ENCODE results near the gene FAF1.

FAF1 gene

GRCh38 chr1:50418600-50419109 is 541.4 kb downstream of the FAF1 start:
- no peak overlapping the region for H3K4me3 ChIP-seq (ENCODE audit: low read depth, low read length)
- TF ChIP-seq MAX (IDR thresholded peaks at IDR 0.05; ENCODE audit: low read depth, low read length) = no peak
- no peak for TF ChIP-seq MYC (IDR thresholded peaks at IDR 0.05; ENCODE audit: low read depth, low read length)
- no peak for TF ChIP-seq CTCF (IDR thresholded peaks at IDR 0.05; ENCODE audit: low read depth, low read length)
- TF ChIP-seq POLR2A (IDR thresholded peaks at IDR 0.05; ENCODE audit: extremely low read depth, insufficient read length) = no peak
- no peak for DNase-seq (ENCODE audit: low read depth)

- no peak for DNase-seq (ENCODE audit: low read depth)
- H3K4me3 ChIP-seq (ENCODE audit: low read depth, low read length) = no peak overlapping the region
- no peak for TF ChIP-seq MYC (IDR thresholded peaks at IDR 0.05; ENCODE audit: low read depth, low read length)
- TF ChIP-seq CTCF (IDR thresholded peaks at IDR 0.05; ENCODE audit: low read depth, low read length) = no peak
- no peak for TF ChIP-seq MAX (IDR thresholded peaks at IDR 0.05; ENCODE audit: low read depth, low read length)
- no peak for TF ChIP-seq POLR2A (IDR thresholded peaks at IDR 0.05; ENCODE audit: extremely low read depth, insufficient read length)
Measured at GRCh38 chr1:50417946-50418599, 542.0 kb downstream of the FAF1 start.

- no peak for DNase-seq (ENCODE audit: low read depth)
- no peak overlapping the region for H3K4me3 ChIP-seq (ENCODE audit: low read depth, low read length)
- no peak for TF ChIP-seq POLR2A (IDR thresholded peaks at IDR 0.05; ENCODE audit: extremely low read depth, insufficient read length)
- TF ChIP-seq MYC (IDR thresholded peaks at IDR 0.05; ENCODE audit: low read depth, low read length) = no peak
- no peak for TF ChIP-seq MAX (IDR thresholded peaks at IDR 0.05; ENCODE audit: low read depth, low read length)
- TF ChIP-seq CTCF (IDR thresholded peaks at IDR 0.05; ENCODE audit: low read depth, low read length) = no peak
Measured at GRCh38 chr1:50417507-50417906, 542.6 kb downstream of the FAF1 start.

GRCh38 chr1:50416553-50417453 is 543.3 kb downstream of the FAF1 start:
- no peak for DNase-seq (ENCODE audit: low read depth)
- H3K4me3 ChIP-seq (ENCODE audit: low read depth, low read length) = no peak overlapping the region
- no peak for TF ChIP-seq MAX (IDR thresholded peaks at IDR 0.05; ENCODE audit: low read depth, low read length)
- no peak for TF ChIP-seq CTCF (IDR thresholded peaks at IDR 0.05; ENCODE audit: low read depth, low read length)
- no peak for TF ChIP-seq MYC (IDR thresholded peaks at IDR 0.05; ENCODE audit: low read depth, low read length)
- no peak for TF ChIP-seq POLR2A (IDR thresholded peaks at IDR 0.05; ENCODE audit: extremely low read depth, insufficient read length)

- H3K4me3 ChIP-seq (ENCODE audit: low read depth, low read length) = no peak overlapping the region
- no peak for DNase-seq (ENCODE audit: low read depth)
- TF ChIP-seq CTCF (IDR thresholded peaks at IDR 0.05; ENCODE audit: low read depth, low read length) (no peak), MAX (IDR thresholded peaks at IDR 0.05; ENCODE audit: low read depth, low read length) (no peak), POLR2A (IDR thresholded peaks at IDR 0.05; ENCODE audit: extremely low read depth, insufficient read length) (no peak), MYC (IDR thresholded peaks at IDR 0.05; ENCODE audit: low read depth, low read length) (no peak)
Measured at GRCh38 chr1:50416150-50416527, 543.9 kb downstream of the FAF1 start.
